AG09309 (cell line): ENCODE results near the gene TMEM271.
A peak's percentile ranks its signal among the peaks of the same experiment; 100 is the strongest.

Experiments used
- DNase-seq: peaks from one replicate; pipeline ENCODE4 v3.0.0-alpha.2; 2010; ENCODE audit warnings: low read depth
- H3K4me3 ChIP-seq: 2 replicates; pipeline ENCODE4 v1.5.1; 2011; ENCODE audit warnings: mild to moderate bottlenecking, low read depth, low read length, moderate library complexity; ENCODE audit not compliant: control insufficient read depth
- TF ChIP-seq, protein P1 (sequence below): IDR thresholded peaks from 2 replicates; pipeline ENCODE4 v1.5.1; 2011; ENCODE audit warnings: mild to moderate bottlenecking, low read depth, low read length, inconsistent platforms; ENCODE audit not compliant: insufficient read depth, control insufficient read depth; ENCODE audit errors: missing control alignments

TMEM271 gene

GRCh38 chr4:609400-610050 lies 33.4 kb upstream of the TMEM271 start:
- H3K4me3 ChIP-seq, result no peak overlapping the region
- DNase-seq, result no peak
- TF ChIP-seq, protein P1, sequence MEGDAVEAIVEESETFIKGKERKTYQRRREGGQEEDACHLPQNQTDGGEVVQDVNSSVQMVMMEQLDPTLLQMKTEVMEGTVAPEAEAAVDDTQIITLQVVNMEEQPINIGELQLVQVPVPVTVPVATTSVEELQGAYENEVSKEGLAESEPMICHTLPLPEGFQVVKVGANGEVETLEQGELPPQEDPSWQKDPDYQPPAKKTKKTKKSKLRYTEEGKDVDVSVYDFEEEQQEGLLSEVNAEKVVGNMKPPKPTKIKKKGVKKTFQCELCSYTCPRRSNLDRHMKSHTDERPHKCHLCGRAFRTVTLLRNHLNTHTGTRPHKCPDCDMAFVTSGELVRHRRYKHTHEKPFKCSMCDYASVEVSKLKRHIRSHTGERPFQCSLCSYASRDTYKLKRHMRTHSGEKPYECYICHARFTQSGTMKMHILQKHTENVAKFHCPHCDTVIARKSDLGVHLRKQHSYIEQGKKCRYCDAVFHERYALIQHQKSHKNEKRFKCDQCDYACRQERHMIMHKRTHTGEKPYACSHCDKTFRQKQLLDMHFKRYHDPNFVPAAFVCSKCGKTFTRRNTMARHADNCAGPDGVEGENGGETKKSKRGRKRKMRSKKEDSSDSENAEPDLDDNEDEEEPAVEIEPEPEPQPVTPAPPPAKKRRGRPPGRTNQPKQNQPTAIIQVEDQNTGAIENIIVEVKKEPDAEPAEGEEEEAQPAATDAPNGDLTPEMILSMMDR, result no peak

- H3K4me3 ChIP-seq, result no peak overlapping the region
- no peak for DNase-seq
- TF ChIP-seq, protein P1, result no peak
Measured at GRCh38 chr4:608236-608635, 32.1 kb upstream of the TMEM271 start.

DNA sequence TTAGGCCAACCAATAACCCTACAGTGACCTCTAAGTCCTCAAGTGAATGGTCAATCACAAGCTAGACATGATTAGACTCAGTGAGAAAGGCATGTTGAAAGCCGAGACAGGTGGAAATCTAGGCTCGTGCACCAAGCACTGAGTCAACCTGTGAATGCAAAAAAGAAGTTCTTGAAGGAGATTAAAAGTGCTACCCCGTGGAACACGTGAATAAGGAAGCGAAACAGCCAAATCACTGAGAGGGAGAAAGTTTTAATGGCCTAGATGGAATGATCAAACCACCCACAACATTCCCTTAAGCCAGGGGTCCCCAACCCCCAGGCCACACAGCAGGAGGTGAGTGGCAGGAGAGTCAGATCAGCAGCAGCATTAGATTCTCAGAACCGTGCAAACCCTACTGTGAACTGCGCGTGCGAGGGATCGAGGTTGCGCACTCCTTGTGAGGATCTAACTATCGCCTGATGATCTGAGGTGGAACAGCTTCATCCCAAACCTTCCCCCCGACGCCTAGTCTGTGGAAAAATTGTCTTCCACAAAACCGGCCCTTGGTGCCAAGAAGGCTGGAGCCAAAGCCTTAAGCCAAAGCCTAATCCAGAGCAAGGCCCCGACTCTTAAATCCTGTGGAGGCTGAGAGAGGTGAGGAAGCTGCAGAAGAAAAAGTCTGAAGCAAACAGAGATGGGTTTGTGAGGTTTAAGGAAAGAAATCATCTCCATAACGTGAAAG lies 29.8 kb upstream of the TMEM271 start:
- H3K4me3 ChIP-seq, result no peak overlapping the region
- TF ChIP-seq, protein P1, result no peak
- DNase-seq, result no peak

GRCh38 chr4:604131-604530 lies 28.0 kb upstream of the TMEM271 start:
- DNase-seq, result no peak
- TF ChIP-seq, protein P1, result no peak
- H3K4me3 ChIP-seq, result no peak overlapping the region

DNA sequence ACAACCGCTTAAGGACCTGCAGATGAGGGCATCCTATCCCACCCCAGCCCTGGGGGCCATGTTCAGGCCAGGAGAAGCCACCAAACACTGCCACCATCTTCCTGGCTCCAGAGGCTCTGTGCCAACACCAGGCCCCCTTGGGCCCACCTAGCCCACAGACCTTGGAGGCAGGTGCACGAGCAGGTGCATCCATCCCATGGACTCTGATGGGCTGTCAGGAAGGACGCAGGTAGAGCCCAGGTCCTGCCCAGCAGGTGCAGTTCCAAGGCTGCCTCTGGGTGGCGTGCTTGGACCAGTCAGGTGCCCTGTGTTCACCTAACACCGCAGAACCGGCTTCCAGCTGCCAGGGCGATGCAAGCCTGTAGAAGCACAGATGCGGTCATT lies 26.5 kb upstream of the TMEM271 start:
- no peak for DNase-seq
- TF ChIP-seq, protein P1, result peak; percentile 36
- no peak overlapping the region for H3K4me3 ChIP-seq

GRCh38 chr4:601612-602558 lies 25.8 kb upstream of the TMEM271 start:
- DNase-seq, result no peak
- H3K4me3 ChIP-seq, result no peak overlapping the region
- TF ChIP-seq, protein P1, result no peak
